HG02852 (cell line): ENCODE results near the gene CLEC20A.

Experiments used
- ATAC-seq: cut with Tn5 transposase; IDR thresholded peaks from one replicate; pipeline ENCODE4 v1.9.1; 2021; ENCODE audit warnings: mild to moderate bottlenecking, moderate library complexity; ENCODE audit not compliant: unreplicated experiment

The CLEC20A gene

GRCh38 chr1:178496410-178497135 is at the start of gene CLEC20A:
TSS of gene CLEC20A (minus strand) at chr1:178496964. CDS start at chr1:178496939, 25 bp downstream.
- ATAC-seq = no peak

- ATAC-seq = no peak
Observed at GRCh38 chr1:178544531-178544930, 47.8 kb upstream of the CLEC20A start.

- peak; percentile 37 for ATAC-seq
Observed at GRCh38 chr1:178543290-178543607, 46.5 kb upstream of the CLEC20A start.

- peak; percentile 75 for ATAC-seq
Observed at GRCh38 chr1:178542554-178543289, 46.0 kb upstream of the CLEC20A start.

- ATAC-seq = peak; percentile 47
Observed at GRCh38 chr1:178541829-178542553, 45.2 kb upstream of the CLEC20A start.

- no peak for ATAC-seq
Observed at GRCh38 chr1:178541379-178541778, 44.6 kb upstream of the CLEC20A start.

- no peak for ATAC-seq
Observed at GRCh38 chr1:178540646-178541045, 43.9 kb upstream of the CLEC20A start.

- ATAC-seq = no peak
Observed at GRCh38 chr1:178540204-178540603, 43.4 kb upstream of the CLEC20A start.

- no peak for ATAC-seq
Observed at GRCh38 chr1:178539291-178539690, 42.5 kb upstream of the CLEC20A start.

GRCh38 chr1:178538192-178538916 is 41.6 kb upstream of the CLEC20A start:
- ATAC-seq = no peak

- no peak for ATAC-seq
Observed at GRCh38 chr1:178537382-178538090, 40.8 kb upstream of the CLEC20A start.

GRCh38 chr1:178536844-178537371 is 40.1 kb upstream of the CLEC20A start:
- ATAC-seq = no peak

- no peak for ATAC-seq
Observed at GRCh38 chr1:178536329-178536728, 39.6 kb upstream of the CLEC20A start.

GRCh38 chr1:178534137-178534868 is 37.5 kb upstream of the CLEC20A start:
- no peak for ATAC-seq

- ATAC-seq = no peak
Observed at GRCh38 chr1:178533121-178533946, 36.6 kb upstream of the CLEC20A start.

GRCh38 chr1:178532392-178532791 is 35.6 kb upstream of the CLEC20A start:
- ATAC-seq = peak; percentile 92

- ATAC-seq = peak; percentile 37
Observed at GRCh38 chr1:178531887-178532286, 35.1 kb upstream of the CLEC20A start.

GRCh38 chr1:178530502-178530901 is 33.7 kb upstream of the CLEC20A start:
- no peak for ATAC-seq

GRCh38 chr1:178530037-178530402 is 33.3 kb upstream of the CLEC20A start:
- ATAC-seq = no peak
